Measurements from ENCODE around the gene PARVB. TPM values are rescaled to one million over a fixed set of nuclear protein-coding genes. Genes with fewer than 3 reads are reported as not detected.

PARVB gene
- total RNA-seq, 1 donor from 2014 or later, result 79.9 TPM

- DNase-seq (ENCODE audit: low read depth), result no peak
- TF ChIP-seq CTCF (conservative IDR thresholded peaks at IDR 0.05; ENCODE audit: low read depth, low read length), result no peak
- H3K4me3 ChIP-seq (ENCODE audit: low read depth, low read length), result no peak overlapping the region
Observed at GRCh38 chr22:44155115-44155514, 131.0 kb downstream of the PARVB start.

- no peak for TF ChIP-seq CTCF (conservative IDR thresholded peaks at IDR 0.05; ENCODE audit: low read depth, low read length)
- H3K4me3 ChIP-seq (ENCODE audit: low read depth, low read length), result no peak overlapping the region
- DNase-seq (ENCODE audit: low read depth), result no peak
Observed at GRCh38 chr22:44157916-44158618, 134.0 kb downstream of the PARVB start.

- TF ChIP-seq CTCF (conservative IDR thresholded peaks at IDR 0.05; ENCODE audit: low read depth, low read length), result no peak
- DNase-seq (ENCODE audit: low read depth), result no peak
- no peak overlapping the region for H3K4me3 ChIP-seq (ENCODE audit: low read depth, low read length)
Observed at GRCh38 chr22:44158816-44159215, 134.7 kb downstream of the PARVB start.

GRCh38 chr22:44159221-44159620 lies 135.1 kb downstream of the PARVB start:
- DNase-seq (ENCODE audit: low read depth), result no peak
- no peak overlapping the region for H3K4me3 ChIP-seq (ENCODE audit: low read depth, low read length)
- no peak for TF ChIP-seq CTCF (conservative IDR thresholded peaks at IDR 0.05; ENCODE audit: low read depth, low read length)

- H3K4me3 ChIP-seq (ENCODE audit: low read depth, low read length), result no peak overlapping the region
- no peak for TF ChIP-seq CTCF (conservative IDR thresholded peaks at IDR 0.05; ENCODE audit: low read depth, low read length)
- no peak for DNase-seq (ENCODE audit: low read depth)
Observed at GRCh38 chr22:44159811-44160210, 135.7 kb downstream of the PARVB start.

GRCh38 chr22:44160421-44160820 lies 136.3 kb downstream of the PARVB start:
- no peak for DNase-seq (ENCODE audit: low read depth)
- no peak overlapping the region for H3K4me3 ChIP-seq (ENCODE audit: low read depth, low read length)
- no peak for TF ChIP-seq CTCF (conservative IDR thresholded peaks at IDR 0.05; ENCODE audit: low read depth, low read length)

GRCh38 chr22:44161673-44162072 lies 137.6 kb downstream of the PARVB start:
- DNase-seq (ENCODE audit: low read depth), result no peak
- H3K4me3 ChIP-seq (ENCODE audit: low read depth, low read length), result no peak overlapping the region
- TF ChIP-seq CTCF (conservative IDR thresholded peaks at IDR 0.05; ENCODE audit: low read depth, low read length), result no peak

Data from epithelial cell of proximal tubule (primary cell).